Measurements from ENCODE around the gene HDAC4.

DNA sequence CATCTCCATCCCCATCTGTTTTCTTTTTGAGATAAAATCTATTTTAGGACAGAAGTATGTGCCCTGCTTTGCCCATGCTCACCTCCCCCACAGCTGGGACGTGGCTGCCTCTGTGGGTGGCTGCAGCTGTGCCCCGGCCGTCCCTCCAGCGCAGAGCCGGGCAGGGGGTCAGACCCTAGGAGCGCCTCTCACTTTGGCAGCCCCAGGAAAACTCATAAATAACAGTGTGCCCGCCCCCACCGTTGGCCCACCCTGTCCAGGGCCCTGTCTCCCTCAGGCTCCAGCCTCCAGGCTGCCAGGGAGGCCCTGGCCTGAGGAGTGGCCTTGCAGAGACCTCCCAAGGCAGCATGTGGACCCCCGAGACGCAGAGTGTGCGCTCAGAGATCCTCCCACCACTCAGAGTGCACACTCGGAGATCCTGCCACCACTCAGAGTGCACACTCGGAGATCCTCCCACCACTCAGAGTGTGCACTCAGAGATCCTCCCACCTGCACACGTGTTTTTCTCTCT lies 374.8 kb downstream of the HDAC4 start:
- TF ChIP-seq POLR2A (IDR thresholded peaks at IDR 0.05) (no peak), CTCF (IDR thresholded peaks at IDR 0.05) (no peak)

All from testis (tissue), 2 donors.